ENCODE data around the gene ING3. TPM values are rescaled to one million over a fixed set of nuclear protein-coding genes. Genes with fewer than 3 reads are reported as not detected.

ING3 gene
- polyA plus RNA-seq, 1 of the 3 experiments (the other 2 are of a cell fraction): 8.3 TPM

DNA sequence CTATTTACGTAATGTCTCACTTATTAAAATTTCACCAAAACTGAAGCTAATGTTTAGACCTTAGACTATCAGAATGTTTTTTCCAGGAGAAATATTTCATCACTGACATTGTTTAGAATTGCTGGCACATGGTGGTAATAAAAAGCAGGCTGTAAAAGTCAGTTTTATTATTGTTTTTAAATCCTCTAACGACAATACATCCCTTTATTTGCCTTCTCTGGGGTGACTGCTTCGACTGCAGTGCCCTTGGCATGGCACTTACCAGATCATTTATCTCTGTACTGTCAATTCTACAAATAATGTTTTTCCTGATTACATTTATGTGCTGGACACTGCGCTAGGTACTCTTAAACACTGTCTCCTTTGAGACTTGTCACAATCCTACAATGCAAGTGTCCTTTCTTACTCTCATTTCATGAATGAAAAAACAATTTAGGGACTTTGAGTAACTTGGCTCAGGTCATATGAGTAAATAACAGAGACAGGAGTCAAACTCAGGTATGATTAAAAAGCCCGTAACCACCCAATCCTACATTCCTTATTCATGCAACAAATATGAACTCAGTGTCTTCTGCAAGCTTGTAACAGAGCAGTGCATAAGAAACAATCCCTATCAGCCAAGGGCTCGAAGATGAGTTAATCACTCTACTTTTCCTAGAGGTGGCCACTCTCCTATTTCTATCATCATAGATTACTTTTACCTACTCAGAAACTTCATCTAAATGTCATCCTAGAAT lies 5.6 kb upstream of the ING3 start (continued):
- TF ChIP-seq GATA2 (CRISPR knock-in tag; IDR thresholded peaks at IDR 0.05) (no peak), JUND (IDR thresholded peaks at IDR 0.05) (no peak), FOXJ3 (CRISPR knock-in tag; IDR thresholded peaks at IDR 0.05) (no peak), TAF1 (IDR thresholded peaks at IDR 0.05; ENCODE audit: borderline replicate concordance, low read depth, low read length) (no peak), NFIC (IDR thresholded peaks at IDR 0.05; ENCODE audit: borderline replicate concordance) (no peak), EZH2phosphoT487 (IDR thresholded peaks at IDR 0.05; ENCODE audit: borderline replicate concordance, low read depth) (no peak), YY1 (IDR thresholded peaks at IDR 0.05; ENCODE audit: low read depth) (no peak), MAX (IDR thresholded peaks at IDR 0.05; ENCODE audit: low read depth) (no peak), FOXM1 (IDR thresholded peaks at IDR 0.05; ENCODE audit: low read depth) (no peak), RFX5 (IDR thresholded peaks at IDR 0.05; ENCODE audit: low read length) (no peak)

- H4K20me1 ChIP-seq (ENCODE audit: insufficient read depth): no peaks in the 10 kb centered on the region
- H3K79me2 ChIP-seq (ENCODE audit: insufficient read depth): peaks cover 16% of the 10 kb centered on the region; the same call in 1 of the 2 replicates
- H3K27me3 ChIP-seq (ENCODE audit: insufficient read depth): peaks cover 11% of the 10 kb centered on the region; the same call in 1 of the 2 replicates
- POLR2A ChIA-PET: interaction anchor here (0.6 kb wide), 1 partner anchor 164 kb away, joined by 4 read pairs; no protein-coding TSS in a partner anchor
- H2AFZ ChIP-seq (ENCODE audit: low read depth): no peak overlapping the region
- H3K36me3 ChIP-seq (replicated peaks in 1 of 2; ENCODE audit: control insufficient read depth in 1 of 2, insufficient read depth in 2 of 2, low read length in 1 of 2): peaks cover 4 to 5% of the 10 kb centered on the region in 2 experiments
- no peaks in the 10 kb centered on the region for H3F3A ChIP-seq (replicated peaks; ENCODE audit: insufficient read depth)
- no peak overlapping the region for H3K27ac ChIP-seq (ENCODE audit: low read depth in 2 of 2, low read length in 1 of 2)
- CTCF ChIA-PET: interaction anchor here (0.7 to 1.7 kb wide), 6 partner anchors 9 to 156 kb away, joined by 3 to 8 read pairs (median 5); no protein-coding TSS in a partner anchor
- no peak overlapping the region for H3K9ac ChIP-seq
- no peak overlapping the region for H3K4me2 ChIP-seq
- no peak overlapping the region for H3K4me3 ChIP-seq (ENCODE audit: low read depth in 2 of 2, low read length in 1 of 2)
- H3K4me1 ChIP-seq (ENCODE audit: control insufficient read depth in 1 of 2, insufficient read depth in 2 of 2, low read depth in 1 of 2, low read length in 1 of 2): peaks cover 5 to 20% of the 10 kb centered on the region in 2 experiments; a peak in 2 of 4 replicates
- TF ChIP-seq FOSL2 (IDR thresholded peaks at IDR 0.05; ENCODE audit: borderline replicate concordance, low read depth): no peak
- H3K9me3 ChIP-seq: no peaks in the 10 kb centered on the region
- DNase-seq: no peak
- no peaks in the 10 kb centered on the region for H3K9me2 ChIP-seq
Measured at GRCh38 chr7:120947980-120948379, 2.6 kb upstream of the ING3 start.

DNA sequence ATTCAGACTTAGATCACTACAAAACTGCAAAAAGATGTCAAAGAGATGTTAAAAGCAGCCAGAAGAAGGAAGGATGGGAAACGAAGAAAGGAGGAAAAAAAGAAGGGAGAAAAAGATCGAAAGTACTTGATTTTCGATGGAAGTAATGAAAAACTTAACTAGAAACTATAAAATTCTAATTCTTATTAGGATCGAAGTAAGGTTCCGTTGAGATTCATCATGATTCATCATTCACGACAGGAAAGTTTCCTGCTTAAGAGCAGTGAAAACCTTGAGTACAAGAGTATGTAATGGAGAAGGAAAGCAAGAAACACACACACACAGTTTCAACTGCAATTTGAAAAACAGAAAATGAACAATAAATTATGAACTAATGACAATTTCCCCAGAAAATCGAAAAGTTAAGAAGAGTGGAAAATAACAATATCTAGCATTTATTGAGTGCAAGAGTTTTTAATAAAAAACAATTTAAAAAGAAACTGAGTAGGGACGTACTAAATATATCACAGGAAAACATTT lies 1.1 kb upstream of the ING3 start:
- Histone ChIP-seq H3K4me2 (peak overlapping the region; percentile 73), H3K27me3 (ENCODE audit: insufficient read depth) (peaks cover 11% of the 10 kb centered on the region; the same call in 1 of the 2 replicates), H3K4me3 (ENCODE audit: low read depth in 2 of 2, low read length in 1 of 2) (peak overlapping the region; percentile 92 to 98), H3K9me2 (no peaks in the 10 kb centered on the region), H3K9ac (no peak overlapping the region), H3K79me2 (ENCODE audit: insufficient read depth) (peaks cover 29% of the 10 kb centered on the region), H2AFZ (ENCODE audit: low read depth) (peak overlapping the region; percentile 99), H3K36me3 (replicated peaks in 1 of 2; ENCODE audit: control insufficient read depth in 1 of 2, insufficient read depth in 2 of 2, low read length in 1 of 2) (peaks cover 14 to 17% of the 10 kb centered on the region in 2 experiments), H3F3A (replicated peaks; ENCODE audit: insufficient read depth) (no peaks in the 10 kb centered on the region), H3K4me1 (ENCODE audit: control insufficient read depth in 1 of 2, insufficient read depth in 2 of 2, low read depth in 1 of 2, low read length in 1 of 2) (peaks cover 5 to 20% of the 10 kb centered on the region in 2 experiments; a peak in 2 of 4 replicates), H3K27ac (ENCODE audit: low read depth in 2 of 2, low read length in 1 of 2) (no peak overlapping the region), H3K9me3 (no peaks in the 10 kb centered on the region), H4K20me1 (ENCODE audit: insufficient read depth) (no peaks in the 10 kb centered on the region)
- WGBS (ENCODE audit: low lambda C conversion rate): 47% methylated on average over 8 of the region's 8 CpGs
- DNase-seq: no peak
- CTCF ChIA-PET: no interaction called here
- TF ChIP-seq USF1 (IDR thresholded peaks at IDR 0.05; ENCODE audit: borderline replicate concordance, low read depth) (no peak), JUND (IDR thresholded peaks at IDR 0.05) (no peak), RAD21 (IDR thresholded peaks at IDR 0.05; ENCODE audit: low read length) (no peak), TCF12 (IDR thresholded peaks at IDR 0.05) (no peak), REST (IDR thresholded peaks at IDR 0.05; ENCODE audit: low read depth, low read length) (no peak), EP300 (IDR thresholded peaks at IDR 0.05; ENCODE audit: borderline replicate concordance in 1 of 2, low read depth in 1 of 2, low read length in 1 of 2) (no peak), TAF1 (IDR thresholded peaks at IDR 0.05; ENCODE audit: borderline replicate concordance, low read depth, low read length) (no peak), NFIC (IDR thresholded peaks at IDR 0.05; ENCODE audit: borderline replicate concordance) (no peak)
- TF ChIP-seq, protein P1, sequence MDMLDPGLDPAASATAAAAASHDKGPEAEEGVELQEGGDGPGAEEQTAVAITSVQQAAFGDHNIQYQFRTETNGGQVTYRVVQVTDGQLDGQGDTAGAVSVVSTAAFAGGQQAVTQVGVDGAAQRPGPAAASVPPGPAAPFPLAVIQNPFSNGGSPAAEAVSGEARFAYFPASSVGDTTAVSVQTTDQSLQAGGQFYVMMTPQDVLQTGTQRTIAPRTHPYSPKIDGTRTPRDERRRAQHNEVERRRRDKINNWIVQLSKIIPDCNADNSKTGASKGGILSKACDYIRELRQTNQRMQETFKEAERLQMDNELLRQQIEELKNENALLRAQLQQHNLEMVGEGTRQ (IDR thresholded peaks at IDR 0.05; ENCODE audit: borderline replicate concordance, low read depth, low read length): no peak
- TF ChIP-seq, protein P2, sequence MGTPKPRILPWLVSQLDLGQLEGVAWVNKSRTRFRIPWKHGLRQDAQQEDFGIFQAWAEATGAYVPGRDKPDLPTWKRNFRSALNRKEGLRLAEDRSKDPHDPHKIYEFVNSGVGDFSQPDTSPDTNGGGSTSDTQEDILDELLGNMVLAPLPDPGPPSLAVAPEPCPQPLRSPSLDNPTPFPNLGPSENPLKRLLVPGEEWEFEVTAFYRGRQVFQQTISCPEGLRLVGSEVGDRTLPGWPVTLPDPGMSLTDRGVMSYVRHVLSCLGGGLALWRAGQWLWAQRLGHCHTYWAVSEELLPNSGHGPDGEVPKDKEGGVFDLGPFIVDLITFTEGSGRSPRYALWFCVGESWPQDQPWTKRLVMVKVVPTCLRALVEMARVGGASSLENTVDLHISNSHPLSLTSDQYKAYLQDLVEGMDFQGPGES (IDR thresholded peaks at IDR 0.05; ENCODE audit: low read depth, low read length): no peak
- POLR2A ChIA-PET: no interaction called here

Data from SK-N-SH (cell line).